ENCODE results near the gene DESI2.

DNA sequence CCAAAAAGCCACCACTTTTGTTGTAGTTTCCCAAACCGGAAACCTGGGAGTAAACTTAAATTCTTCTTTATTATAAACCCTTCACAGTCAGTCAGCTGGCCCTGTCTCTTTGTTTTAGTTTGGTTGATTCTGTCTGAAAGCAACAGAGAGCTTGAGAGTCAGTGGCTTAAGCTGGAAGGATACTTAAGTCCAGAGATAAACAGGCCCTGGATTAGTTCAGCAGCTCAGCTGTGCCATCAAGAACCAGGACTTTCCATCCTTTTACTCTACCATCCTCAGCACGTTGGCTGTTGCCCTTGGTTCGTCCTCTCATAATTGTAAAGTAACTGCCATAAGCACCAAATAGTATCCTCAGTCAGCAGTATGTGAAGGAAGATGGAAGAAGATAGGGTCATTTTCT lies 4.5 kb downstream of the DESI2 start:
- no peak for TF ChIP-seq POLR2AphosphoS5 (IDR thresholded peaks at IDR 0.05; ENCODE audit: insufficient read depth in 1 of 2, low read depth in 1 of 2)
- TF ChIP-seq, protein P1, sequence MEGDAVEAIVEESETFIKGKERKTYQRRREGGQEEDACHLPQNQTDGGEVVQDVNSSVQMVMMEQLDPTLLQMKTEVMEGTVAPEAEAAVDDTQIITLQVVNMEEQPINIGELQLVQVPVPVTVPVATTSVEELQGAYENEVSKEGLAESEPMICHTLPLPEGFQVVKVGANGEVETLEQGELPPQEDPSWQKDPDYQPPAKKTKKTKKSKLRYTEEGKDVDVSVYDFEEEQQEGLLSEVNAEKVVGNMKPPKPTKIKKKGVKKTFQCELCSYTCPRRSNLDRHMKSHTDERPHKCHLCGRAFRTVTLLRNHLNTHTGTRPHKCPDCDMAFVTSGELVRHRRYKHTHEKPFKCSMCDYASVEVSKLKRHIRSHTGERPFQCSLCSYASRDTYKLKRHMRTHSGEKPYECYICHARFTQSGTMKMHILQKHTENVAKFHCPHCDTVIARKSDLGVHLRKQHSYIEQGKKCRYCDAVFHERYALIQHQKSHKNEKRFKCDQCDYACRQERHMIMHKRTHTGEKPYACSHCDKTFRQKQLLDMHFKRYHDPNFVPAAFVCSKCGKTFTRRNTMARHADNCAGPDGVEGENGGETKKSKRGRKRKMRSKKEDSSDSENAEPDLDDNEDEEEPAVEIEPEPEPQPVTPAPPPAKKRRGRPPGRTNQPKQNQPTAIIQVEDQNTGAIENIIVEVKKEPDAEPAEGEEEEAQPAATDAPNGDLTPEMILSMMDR (IDR thresholded peaks at IDR 0.05) = no peak
